ENCODE data around the gene PTGS1.
"Not testable (repeated sequence)": the region's sequence is repeated elsewhere in the genome, so short reads cannot be mapped to it uniquely, and the experiment has no call there.

Gene PTGS1

GRCh38 chr9:122402403-122402871, 31.6 kb downstream of the PTGS1 start:
- DNase-seq = no peak

DNA sequence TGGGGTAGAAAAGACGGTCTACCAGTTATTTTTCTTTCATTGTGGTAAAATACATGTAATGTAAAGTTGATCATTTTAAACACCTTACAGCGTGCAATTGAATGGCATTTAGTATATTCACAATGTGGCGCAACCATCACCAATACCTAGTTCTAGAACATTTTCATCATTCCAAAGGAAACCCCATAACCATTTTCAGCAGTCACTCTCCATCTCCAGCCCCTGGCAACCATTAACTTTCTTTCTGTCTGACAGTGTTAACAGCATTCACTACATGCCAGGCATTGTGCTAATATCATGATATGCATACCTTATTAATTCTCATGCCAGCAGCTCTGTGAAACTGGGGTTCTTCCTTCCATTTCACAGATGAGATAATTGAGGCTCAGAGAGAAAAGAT, 32.0 kb downstream of the PTGS1 start:
- DNase-seq = no peak

GRCh38 chr9:122403381-122404000, 32.7 kb downstream of the PTGS1 start:
- DNase-seq = no peak

GRCh38 chr9:122405304-122406069, 34.7 kb downstream of the PTGS1 start:
- DNase-seq = not testable (repeated sequence)

- no peak for DNase-seq
Observed at GRCh38 chr9:122406070-122406890, 35.5 kb downstream of the PTGS1 start.

- not testable (repeated sequence) for DNase-seq
Observed at GRCh38 chr9:122414108-122414507, 43.3 kb downstream of the PTGS1 start.

- DNase-seq = no peak
Observed at GRCh38 chr9:122418016-122418415, 47.2 kb downstream of the PTGS1 start.

GRCh38 chr9:122420315-122420714, 49.5 kb downstream of the PTGS1 start:
- no peak for DNase-seq

DNA sequence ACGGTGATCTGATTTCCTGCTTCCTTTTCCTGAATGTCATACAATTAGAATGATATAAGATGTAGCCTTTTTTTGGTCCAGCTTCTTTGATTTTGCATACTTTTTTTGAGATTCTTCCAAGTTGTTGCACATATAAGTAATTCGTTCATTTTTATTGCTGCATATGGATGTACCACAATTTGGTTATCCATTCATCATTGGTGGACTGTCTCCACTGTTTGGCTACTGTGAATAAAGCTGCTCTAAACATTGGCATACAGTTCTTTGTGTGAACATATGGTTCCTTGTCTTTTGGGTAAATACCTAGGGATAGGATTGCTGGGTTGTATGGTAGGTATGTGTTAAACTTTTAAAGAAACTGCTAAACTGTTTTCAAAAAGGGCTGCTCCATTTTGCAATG, 54.3 kb downstream of the PTGS1 start:
- DNase-seq = no peak

DNA sequence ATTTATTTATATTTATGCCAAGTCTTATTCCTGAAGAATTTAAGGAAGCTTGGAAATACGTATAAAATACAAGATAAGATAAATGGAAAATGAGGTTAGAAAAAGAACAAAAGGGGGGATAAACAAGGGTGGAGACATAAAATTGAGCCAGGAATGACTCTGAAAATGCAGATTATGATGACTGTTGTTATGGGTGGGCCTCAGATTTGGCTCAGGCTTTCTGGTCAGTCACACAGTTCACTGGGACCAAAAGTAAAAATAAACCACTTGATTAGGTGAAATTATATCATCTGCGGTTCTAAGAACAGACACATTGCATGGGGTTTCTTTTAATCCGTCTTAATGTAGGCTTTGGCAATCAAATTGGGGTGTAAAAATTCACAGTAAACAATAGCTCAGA, 55.9 kb downstream of the PTGS1 start:
- DNase-seq = no peak

- no peak for DNase-seq
Observed at GRCh38 chr9:122442568-122442967, 71.7 kb downstream of the PTGS1 start.

DNA sequence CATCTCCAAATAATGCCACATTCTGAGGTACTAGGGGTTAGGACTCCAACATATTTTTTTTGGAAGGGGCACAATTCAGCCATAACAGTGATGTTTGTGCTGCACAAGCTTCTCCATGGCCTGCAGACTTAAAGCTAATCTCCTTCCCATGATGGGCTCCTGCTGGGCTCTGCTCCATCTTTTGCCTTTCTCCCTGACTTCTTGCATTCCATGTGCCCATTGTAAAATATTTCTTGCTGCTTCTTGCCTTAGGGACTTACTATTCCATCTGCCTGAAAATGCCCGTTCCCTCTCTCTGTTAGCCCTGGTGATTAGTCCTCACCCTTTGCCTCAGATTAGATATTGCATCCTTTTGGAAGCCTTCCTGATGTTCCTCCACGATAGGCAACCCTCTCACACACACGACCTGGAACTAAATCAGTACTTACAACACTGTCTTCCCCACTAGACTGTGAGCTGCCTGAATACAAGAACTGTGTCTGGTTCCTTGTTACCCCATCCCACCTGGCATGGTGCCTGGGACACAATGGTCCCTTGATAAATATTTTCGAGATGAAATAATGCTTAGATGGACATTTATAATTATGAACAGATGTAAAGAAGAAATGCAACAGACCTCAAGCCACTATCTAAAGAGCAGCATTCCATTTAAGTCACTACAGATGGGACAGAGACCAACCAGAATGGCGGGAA, 73.4 kb downstream of the PTGS1 start:
- no peak for DNase-seq

All from NCI-H526 treated with DMSO at 0.1 percent for 48 hours (cell line).